Measurements from ENCODE around the gene RFWD3.

DNA sequence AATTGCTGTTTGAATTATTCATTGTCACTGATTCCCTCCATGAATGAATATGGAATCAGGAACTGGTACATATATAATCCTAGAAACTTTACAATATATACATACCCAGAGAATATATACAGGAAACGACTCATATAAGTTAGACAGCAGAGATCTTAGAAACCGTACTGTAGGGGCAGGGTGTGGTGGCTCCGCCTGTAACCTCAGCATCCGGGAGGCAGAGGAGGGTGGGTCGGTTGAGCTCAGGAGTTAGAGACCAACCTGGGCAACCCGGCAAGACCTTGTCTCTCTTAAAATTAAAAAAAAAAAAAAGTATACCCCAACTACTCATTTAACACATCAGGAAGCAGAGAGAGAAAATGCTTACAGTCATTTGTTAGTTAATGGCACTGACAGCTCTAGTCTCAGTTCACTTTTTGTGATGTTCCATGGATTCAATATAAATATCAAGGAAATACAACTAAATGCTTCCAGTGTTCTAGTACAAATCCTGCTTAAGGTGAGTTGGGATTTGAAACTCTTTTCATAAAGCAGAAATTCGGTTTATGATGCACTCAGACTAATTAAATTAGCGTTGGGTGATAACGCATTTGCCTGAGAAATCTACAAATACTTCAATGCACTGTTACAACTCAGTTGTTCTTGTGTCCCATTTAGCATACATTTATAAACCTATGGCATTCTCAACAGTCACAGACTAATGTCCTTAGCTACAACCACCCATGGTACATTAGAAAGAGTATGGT is 65.4 kb downstream of the RFWD3 start:
- TF ChIP-seq POLR2A (IDR thresholded peaks at IDR 0.05) (no peak), POLR2AphosphoS5 (IDR thresholded peaks at IDR 0.05) (no peak)
- TF ChIP-seq, protein P1, sequence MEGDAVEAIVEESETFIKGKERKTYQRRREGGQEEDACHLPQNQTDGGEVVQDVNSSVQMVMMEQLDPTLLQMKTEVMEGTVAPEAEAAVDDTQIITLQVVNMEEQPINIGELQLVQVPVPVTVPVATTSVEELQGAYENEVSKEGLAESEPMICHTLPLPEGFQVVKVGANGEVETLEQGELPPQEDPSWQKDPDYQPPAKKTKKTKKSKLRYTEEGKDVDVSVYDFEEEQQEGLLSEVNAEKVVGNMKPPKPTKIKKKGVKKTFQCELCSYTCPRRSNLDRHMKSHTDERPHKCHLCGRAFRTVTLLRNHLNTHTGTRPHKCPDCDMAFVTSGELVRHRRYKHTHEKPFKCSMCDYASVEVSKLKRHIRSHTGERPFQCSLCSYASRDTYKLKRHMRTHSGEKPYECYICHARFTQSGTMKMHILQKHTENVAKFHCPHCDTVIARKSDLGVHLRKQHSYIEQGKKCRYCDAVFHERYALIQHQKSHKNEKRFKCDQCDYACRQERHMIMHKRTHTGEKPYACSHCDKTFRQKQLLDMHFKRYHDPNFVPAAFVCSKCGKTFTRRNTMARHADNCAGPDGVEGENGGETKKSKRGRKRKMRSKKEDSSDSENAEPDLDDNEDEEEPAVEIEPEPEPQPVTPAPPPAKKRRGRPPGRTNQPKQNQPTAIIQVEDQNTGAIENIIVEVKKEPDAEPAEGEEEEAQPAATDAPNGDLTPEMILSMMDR (IDR thresholded peaks at IDR 0.05): no peak
